ENCODE data around the gene RABEP2. TPM values are rescaled to one million over a fixed set of nuclear protein-coding genes. Genes with fewer than 3 reads are reported as not detected.

RABEP2 gene
- total and polyA plus RNA-seq, 9 of the 15 experiments (the other 6 are each of a cell fraction or from before 2014, with no cell fraction given), result 0.15 to 13.4 (median 3.5) TPM

DNA sequence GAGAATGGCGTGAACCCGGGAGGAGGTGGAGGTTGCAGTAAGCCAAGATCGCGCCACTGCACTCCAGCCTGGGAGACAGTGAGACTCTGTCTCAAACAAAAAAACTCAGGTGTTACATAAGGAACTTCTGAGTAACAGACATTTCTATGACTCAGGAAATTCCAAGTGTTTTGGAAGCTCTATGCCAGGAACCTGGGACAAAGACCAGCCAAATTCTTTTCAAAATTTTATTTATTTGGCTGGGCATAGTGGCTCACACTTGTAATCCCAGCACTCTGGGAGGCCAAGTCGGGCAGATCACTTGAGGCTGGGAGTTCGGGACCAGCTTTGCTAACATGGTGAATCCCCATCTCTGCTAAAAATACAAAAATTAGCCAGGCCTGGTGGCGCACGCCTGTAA is 66.6 kb downstream of the RABEP2 start:
- H3K36me3 ChIP-seq (ENCODE audit: control insufficient read depth, insufficient read depth, low read length), result no peaks in the 10 kb centered on the region
- H3K9me1 ChIP-seq (ENCODE audit: control insufficient read depth, insufficient read depth, low read length), result no peaks in the 10 kb centered on the region
- no peak for TF ChIP-seq ZNF785 (CRISPR knock-in tag; IDR thresholded peaks at IDR 0.05)
- TF ChIP-seq PPARD (CRISPR knock-in tag; IDR thresholded peaks at IDR 0.05), result no peak
- TF ChIP-seq ZZZ3 (IDR thresholded peaks at IDR 0.05), result no peak
- TF ChIP-seq HDGF (IDR thresholded peaks at IDR 0.05), result no peak
- TF ChIP-seq PHTF2 (CRISPR knock-in tag; IDR thresholded peaks at IDR 0.05), result no peak
- TF ChIP-seq, protein P1, sequence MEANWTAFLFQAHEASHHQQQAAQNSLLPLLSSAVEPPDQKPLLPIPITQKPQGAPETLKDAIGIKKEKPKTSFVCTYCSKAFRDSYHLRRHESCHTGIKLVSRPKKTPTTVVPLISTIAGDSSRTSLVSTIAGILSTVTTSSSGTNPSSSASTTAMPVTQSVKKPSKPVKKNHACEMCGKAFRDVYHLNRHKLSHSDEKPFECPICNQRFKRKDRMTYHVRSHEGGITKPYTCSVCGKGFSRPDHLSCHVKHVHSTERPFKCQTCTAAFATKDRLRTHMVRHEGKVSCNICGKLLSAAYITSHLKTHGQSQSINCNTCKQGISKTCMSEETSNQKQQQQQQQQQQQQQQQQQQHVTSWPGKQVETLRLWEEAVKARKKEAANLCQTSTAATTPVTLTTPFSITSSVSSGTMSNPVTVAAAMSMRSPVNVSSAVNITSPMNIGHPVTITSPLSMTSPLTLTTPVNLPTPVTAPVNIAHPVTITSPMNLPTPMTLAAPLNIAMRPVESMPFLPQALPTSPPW (CRISPR knock-in tag; IDR thresholded peaks at IDR 0.05), result no peak
- TF ChIP-seq, protein P2, sequence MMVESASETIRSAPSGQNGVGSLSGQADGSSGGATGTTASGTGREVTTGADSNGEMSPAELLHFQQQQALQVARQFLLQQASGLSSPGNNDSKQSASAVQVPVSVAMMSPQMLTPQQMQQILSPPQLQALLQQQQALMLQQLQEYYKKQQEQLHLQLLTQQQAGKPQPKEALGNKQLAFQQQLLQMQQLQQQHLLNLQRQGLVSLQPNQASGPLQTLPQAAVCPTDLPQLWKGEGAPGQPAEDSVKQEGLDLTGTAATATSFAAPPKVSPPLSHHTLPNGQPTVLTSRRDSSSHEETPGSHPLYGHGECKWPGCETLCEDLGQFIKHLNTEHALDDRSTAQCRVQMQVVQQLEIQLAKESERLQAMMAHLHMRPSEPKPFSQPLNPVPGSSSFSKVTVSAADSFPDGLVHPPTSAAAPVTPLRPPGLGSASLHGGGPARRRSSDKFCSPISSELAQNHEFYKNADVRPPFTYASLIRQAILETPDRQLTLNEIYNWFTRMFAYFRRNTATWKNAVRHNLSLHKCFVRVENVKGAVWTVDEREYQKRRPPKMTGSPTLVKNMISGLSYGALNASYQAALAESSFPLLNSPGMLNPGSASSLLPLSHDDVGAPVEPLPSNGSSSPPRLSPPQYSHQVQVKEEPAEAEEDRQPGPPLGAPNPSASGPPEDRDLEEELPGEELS (CRISPR knock-in tag; IDR thresholded peaks at IDR 0.05; ENCODE audit: borderline replicate concordance), result no peak
- no peak for TF ChIP-seq ARID2 (IDR thresholded peaks at IDR 0.05)
- TF ChIP-seq BDP1 (IDR thresholded peaks at IDR 0.05; ENCODE audit: insufficient read depth, insufficient read length), result no peak
- TF ChIP-seq IRF2 (CRISPR knock-in tag; IDR thresholded peaks at IDR 0.05), result no peak
- TF ChIP-seq, protein P3, sequence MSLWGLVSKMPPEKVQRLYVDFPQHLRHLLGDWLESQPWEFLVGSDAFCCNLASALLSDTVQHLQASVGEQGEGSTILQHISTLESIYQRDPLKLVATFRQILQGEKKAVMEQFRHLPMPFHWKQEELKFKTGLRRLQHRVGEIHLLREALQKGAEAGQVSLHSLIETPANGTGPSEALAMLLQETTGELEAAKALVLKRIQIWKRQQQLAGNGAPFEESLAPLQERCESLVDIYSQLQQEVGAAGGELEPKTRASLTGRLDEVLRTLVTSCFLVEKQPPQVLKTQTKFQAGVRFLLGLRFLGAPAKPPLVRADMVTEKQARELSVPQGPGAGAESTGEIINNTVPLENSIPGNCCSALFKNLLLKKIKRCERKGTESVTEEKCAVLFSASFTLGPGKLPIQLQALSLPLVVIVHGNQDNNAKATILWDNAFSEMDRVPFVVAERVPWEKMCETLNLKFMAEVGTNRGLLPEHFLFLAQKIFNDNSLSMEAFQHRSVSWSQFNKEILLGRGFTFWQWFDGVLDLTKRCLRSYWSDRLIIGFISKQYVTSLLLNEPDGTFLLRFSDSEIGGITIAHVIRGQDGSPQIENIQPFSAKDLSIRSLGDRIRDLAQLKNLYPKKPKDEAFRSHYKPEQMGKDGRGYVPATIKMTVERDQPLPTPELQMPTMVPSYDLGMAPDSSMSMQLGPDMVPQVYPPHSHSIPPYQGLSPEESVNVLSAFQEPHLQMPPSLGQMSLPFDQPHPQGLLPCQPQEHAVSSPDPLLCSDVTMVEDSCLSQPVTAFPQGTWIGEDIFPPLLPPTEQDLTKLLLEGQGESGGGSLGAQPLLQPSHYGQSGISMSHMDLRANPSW (CRISPR knock-in tag; IDR thresholded peaks at IDR 0.05), result no peak
- TF ChIP-seq RBBP5 (IDR thresholded peaks at IDR 0.05; ENCODE audit: borderline replicate concordance, insufficient read depth, low read length, poor library complexity, severe bottlenecking), result no peak
- intact Hi-C loops (cut with micrococcal nuclease), result no loop called here
- no TSS peak for BruUV-seq (replicated peaks)
- FAIRE-seq, result no peak
- POLR2A ChIA-PET, result interaction anchor here (0.6 to 4.0 kb wide), 4 partner anchors 9 to 12 kb away, joined by 3 to 16 read pairs (median 9); partner anchors contain the start of gene TUFM
- H3K27ac ChIP-seq (ENCODE audit: extremely low read depth, low read depth, low read length), result no peak overlapping the region
- in situ Hi-C loops (cut with MboI), result no loop called here
- CTCF ChIA-PET (ENCODE audit: low intra/inter-chr PET ratio), result no interaction called here
- H3K4me2 ChIP-seq (ENCODE audit: insufficient read depth, low read length), result no peak overlapping the region
- DNase-seq (ENCODE audit: extremely low read depth in 1 of 4, low spot score in 3 of 4), result no peak
- H4K20me1 ChIP-seq (replicated peaks; ENCODE audit: control insufficient read depth, insufficient read depth, low read length), result no peaks in the 10 kb centered on the region
- no peak overlapping the region for H2AFZ ChIP-seq (ENCODE audit: low read depth, low read length)
- no peak for ATAC-seq
- H3K9me3 ChIP-seq (replicated peaks; ENCODE audit: control insufficient read depth, insufficient read depth, low read depth, low read length), result no peaks in the 10 kb centered on the region
- peaks cover 5 to 7% of the 10 kb centered on the region in 2 experiments for H3K4me1 ChIP-seq (replicated peaks in 1 of 2; ENCODE audit: control insufficient read depth in 2 of 2, insufficient read depth in 2 of 2, low read length in 2 of 2)
- H3K27me3 ChIP-seq (ENCODE audit: control insufficient read depth in 2 of 2, insufficient read depth in 2 of 2, low read length in 2 of 2), result no peaks in the 10 kb centered on the region
- H3K79me2 ChIP-seq (ENCODE audit: control insufficient read depth, insufficient read depth, low read length), result peaks cover 18% of the 10 kb centered on the region
- no peak overlapping the region for H3K4me3 ChIP-seq
- H3K9ac ChIP-seq (ENCODE audit: insufficient read depth in 1 of 2, low read depth in 2 of 2, low read length in 2 of 2), result no peak overlapping the region
- WGBS (ENCODE audit: insufficient coverage, low coverage, missing lambda C conversion rate), result 80% methylated on average over 8 of the region's 8 CpGs
